Cardiac fibroblast (primary cell): Measurements from ENCODE around the gene DYSF.
"Not testable (repeated sequence)": the region's sequence is repeated elsewhere in the genome, so short reads cannot be mapped to it uniquely, and the experiment has no call there.

ENCODE experiments used
- DNase-seq, 2 donors: peaks; one replicate each; pipeline versions ENCODE4 v3.0.0 to v3.0.0-alpha.2; 2010; ENCODE audit warnings: low read depth in 2 of 2
- H3K4me3 ChIP-seq, 2 donors: replicated peaks in 1 of 2; 1 replicate in 1 of 2; 2 replicates in 1 of 2; pipeline ENCODE4 v1.5.1; 2011; ENCODE audit warnings: low read depth in 2 of 2, low read length in 2 of 2, mild to moderate bottlenecking in 2 of 2, moderate library complexity in 1 of 2
- TF ChIP-seq, protein P1 (sequence below): IDR thresholded peaks from one replicate; pipeline ENCODE4 v1.5.1; 2011; ENCODE audit warnings: low read depth, mild to moderate bottlenecking, low read length, inconsistent platforms

DYSF gene

DNA sequence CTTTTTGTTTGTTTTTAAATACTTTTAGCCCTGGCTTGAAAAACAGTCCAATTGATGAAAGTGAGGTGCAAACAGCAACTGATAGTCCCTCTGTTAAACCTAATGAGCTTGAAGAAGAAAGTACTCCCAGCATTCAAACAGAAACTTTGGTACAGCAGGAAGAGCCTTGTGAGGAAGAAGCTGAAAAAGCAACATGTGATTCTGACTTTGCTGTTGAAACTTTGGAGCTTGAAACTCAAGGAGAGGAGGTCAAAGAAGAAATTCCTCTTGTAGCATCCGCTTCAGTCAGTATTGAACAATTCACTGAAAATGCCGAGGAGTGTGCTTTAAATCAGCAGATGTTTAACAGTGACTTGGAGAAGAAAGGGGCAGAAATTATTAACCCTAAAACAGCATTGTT is 30.6 kb upstream of the DYSF start:
- no peak overlapping the region for H3K4me3 ChIP-seq
- TF ChIP-seq, protein P1, sequence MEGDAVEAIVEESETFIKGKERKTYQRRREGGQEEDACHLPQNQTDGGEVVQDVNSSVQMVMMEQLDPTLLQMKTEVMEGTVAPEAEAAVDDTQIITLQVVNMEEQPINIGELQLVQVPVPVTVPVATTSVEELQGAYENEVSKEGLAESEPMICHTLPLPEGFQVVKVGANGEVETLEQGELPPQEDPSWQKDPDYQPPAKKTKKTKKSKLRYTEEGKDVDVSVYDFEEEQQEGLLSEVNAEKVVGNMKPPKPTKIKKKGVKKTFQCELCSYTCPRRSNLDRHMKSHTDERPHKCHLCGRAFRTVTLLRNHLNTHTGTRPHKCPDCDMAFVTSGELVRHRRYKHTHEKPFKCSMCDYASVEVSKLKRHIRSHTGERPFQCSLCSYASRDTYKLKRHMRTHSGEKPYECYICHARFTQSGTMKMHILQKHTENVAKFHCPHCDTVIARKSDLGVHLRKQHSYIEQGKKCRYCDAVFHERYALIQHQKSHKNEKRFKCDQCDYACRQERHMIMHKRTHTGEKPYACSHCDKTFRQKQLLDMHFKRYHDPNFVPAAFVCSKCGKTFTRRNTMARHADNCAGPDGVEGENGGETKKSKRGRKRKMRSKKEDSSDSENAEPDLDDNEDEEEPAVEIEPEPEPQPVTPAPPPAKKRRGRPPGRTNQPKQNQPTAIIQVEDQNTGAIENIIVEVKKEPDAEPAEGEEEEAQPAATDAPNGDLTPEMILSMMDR, result no peak
- no peak for DNase-seq

DNA sequence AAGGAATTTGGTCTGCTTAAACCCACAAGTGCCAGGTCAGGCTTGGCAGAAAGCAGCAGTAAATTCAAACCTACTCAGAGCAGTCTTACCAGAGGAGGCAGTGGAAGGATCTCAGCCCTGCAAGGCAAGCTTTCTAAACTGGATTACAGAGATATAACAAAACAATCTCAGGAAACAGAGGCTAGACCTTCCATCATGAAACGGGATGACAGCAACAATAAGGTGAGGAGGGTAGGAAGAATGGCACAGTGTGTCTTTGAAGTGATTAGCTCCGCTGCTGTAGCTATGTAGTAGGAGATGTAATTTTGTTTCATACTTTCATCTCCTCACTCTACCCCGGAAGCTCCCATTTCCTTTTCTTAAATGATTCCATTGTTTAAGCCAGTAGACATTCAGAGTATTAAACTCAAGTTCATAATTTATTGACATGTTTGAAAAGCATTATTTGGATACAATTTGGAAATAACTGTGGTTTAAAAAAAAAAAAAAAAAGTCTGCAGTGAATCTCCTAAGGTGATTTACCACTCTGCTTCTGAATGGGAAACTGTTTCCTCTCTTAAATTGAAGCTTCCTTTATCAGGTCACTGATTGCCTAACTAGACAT is 29.4 kb upstream of the DYSF start:
- no peak overlapping the region for H3K4me3 ChIP-seq
- TF ChIP-seq, protein P1, result no peak
- peak in 1 of 2 donors; percentile 10 for DNase-seq

DNA sequence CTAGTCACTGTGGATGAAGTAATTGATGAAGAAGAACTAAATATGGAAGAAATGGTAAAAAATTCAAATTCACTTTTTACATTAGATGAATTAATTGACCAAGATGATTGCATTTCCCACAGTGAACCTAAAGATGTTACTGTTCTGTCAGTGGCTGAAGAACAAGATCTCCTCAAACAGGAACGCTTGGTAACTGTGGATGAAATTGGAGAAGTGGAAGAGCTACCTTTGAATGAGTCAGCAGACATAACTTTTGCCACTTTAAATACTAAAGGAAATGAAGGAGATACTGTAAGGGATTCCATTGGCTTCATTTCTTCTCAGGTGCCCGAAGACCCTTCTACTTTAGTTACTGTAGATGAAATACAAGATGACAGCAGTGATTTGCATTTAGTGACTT is 26.6 kb upstream of the DYSF start:
- DNase-seq, result no peak
- TF ChIP-seq, protein P1, result no peak
- no peak overlapping the region for H3K4me3 ChIP-seq

DNA sequence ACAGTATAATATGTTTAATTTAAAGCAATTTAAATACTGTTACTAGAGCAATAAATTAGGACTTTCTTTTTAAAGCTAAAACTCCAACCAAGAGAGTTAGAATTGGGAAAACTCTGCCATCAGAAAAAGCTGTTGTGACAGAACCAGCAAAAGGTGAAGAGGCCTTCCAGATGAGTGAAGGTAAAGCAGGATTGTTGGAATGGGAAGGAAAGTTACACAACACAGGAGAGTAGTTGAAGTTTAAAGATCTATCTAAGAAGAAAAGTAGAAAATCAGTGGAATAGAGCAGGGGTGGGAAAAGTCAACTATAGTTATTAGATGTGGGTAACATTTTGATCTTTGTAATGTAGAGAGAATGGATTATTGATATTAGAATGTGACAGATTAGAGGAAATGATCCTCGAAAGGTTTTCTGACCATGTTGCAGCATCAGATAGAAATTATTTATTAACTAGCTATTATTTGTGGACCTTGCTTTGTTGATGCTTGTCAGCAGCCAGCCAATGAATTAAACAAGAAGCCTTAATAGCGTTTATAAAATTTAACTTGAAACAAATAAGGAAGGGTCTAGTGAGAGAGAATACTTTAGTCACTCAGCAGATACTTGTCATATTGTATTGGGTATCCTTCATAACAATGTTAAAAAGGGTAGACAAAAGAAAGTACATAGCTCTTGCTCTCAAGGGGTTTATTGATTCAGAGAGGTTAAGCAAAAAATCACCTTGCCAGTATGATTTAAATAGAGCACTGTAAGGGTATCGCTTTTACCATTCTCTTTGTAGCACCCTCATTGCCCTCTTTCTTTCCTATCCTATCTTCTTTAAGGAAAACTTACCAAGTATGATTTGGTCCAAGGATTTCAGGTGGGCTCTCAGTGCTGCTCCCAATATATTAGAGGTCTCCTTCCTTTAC is 24.6 kb upstream of the DYSF start:
- no peak overlapping the region for H3K4me3 ChIP-seq
- TF ChIP-seq, protein P1, result no peak
- DNase-seq, result no peak

DNA sequence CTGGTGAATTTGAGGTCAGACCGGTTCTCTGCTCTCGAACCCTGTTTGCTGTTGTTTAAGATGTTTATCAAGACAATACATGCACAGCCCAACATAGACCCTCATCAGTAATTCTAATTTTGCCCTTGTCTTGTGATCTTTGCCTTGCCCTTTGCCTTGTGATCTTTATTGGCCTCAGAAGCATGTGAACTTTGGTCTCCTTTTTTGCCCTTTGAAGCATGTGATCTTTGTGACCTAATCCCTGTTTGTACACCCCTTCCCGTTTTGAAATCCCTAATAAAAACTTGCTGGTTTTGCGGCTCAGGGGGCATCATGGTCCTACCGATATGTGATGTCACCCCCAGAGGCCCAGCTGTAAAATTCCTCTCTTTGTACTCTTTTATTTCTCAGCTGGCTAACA is 8.2 kb upstream of the DYSF start:
- DNase-seq, H3K4me3 ChIP-seq: not testable (repeated sequence)

DNA sequence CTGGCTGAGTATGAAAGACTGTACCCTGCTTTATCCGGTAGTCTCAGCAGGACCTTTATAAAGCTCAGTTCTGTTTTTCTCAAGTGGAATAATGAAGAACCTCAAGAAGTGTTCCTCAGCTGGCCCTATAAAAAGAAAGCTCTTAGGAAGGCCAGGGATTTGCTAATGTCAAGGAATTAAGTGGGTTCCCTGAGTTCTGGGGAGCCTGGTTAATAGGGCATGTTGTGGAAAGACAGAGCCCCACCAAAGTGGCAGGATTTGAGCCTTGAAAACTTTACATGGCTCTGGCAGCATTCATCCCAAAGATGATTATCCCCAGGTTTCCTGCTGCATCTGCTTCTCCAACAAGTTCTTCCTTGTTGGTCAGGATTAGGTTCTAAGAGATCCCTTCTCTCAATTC is 6.9 kb upstream of the DYSF start:
- no peak for DNase-seq
- TF ChIP-seq, protein P1, result no peak
- H3K4me3 ChIP-seq, result no peak overlapping the region

DNA sequence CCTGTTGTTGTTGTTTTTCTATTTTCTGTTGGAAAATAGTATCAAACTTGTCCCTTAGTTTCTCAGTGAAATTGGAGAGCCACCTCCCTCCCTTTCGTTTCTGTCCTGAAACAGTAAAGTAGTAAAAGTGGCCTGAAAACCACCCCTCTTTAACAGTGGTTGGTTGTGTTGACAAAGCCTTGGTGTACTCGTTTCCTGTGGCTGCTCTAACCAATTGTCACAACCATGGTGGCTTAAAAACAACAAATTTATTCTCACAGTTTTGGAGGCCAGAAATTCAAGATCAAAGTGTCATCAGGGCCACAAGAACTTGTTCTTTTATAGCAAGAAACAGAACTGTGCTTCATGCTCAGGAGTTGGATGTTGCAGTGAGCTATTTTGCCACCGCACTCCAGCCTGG is 4.0 kb upstream of the DYSF start:
- TF ChIP-seq, protein P1, result no peak
- H3K4me3 ChIP-seq, result no peak overlapping the region
- DNase-seq, result no peak
